ENCODE results near the gene VASP. TPM values are rescaled to one million over a fixed set of nuclear protein-coding genes. Genes with fewer than 3 reads are reported as not detected.

The VASP gene
- total RNA-seq, 6 experiments from 2014 or later, result 179 to 199 (median 185) TPM

- peaks cover 23% of the 10 kb centered on the region for H3K36me3 Mint-ChIP-seq (ENCODE audit: low read depth)
- H3K9me3 Mint-ChIP-seq, result no peaks in the 10 kb centered on the region
- no peak overlapping the region for H3K4me3 Mint-ChIP-seq
- peaks cover 21% of the 10 kb centered on the region for H3K4me1 Mint-ChIP-seq (ENCODE audit: low read depth)
- no peak for TF ChIP-seq CTCF (IDR thresholded peaks at IDR 0.05)
- H3K27ac Mint-ChIP-seq, result no peak overlapping the region; the same call in 1 of the 2 replicates
- peaks cover 10% of the 10 kb centered on the region; the same call in 1 of the 2 replicates for H3K27me3 Mint-ChIP-seq (ENCODE audit: insufficient read depth)
- no peak for DNase-seq
Observed at GRCh38 chr19:45522010-45522941, 15.0 kb downstream of the VASP start.

- Mint-ChIP-seq H3K4me1 (ENCODE audit: low read depth) (peaks cover 30% of the 10 kb centered on the region), H3K9me3 (no peaks in the 10 kb centered on the region; the same call in 1 of the 2 replicates), H3K27me3 (ENCODE audit: insufficient read depth) (peaks cover 14% of the 10 kb centered on the region; the same call in 1 of the 2 replicates), H3K4me3 (no peak overlapping the region), H3K27ac (peak overlapping the region; percentile 75), H3K36me3 (ENCODE audit: low read depth) (peaks cover 34% of the 10 kb centered on the region)
- peak; percentile 74 for DNase-seq
- peak; percentile 94 for TF ChIP-seq CTCF (IDR thresholded peaks at IDR 0.05)
Observed at GRCh38 chr19:45523642-45524256, 16.5 kb downstream of the VASP start.

- no peak for TF ChIP-seq CTCF (IDR thresholded peaks at IDR 0.05)
- Mint-ChIP-seq H3K4me3 (no peak overlapping the region), H3K9me3 (no peaks in the 10 kb centered on the region; the same call in 1 of the 2 replicates), H3K27me3 (ENCODE audit: insufficient read depth) (peaks cover 14% of the 10 kb centered on the region; the same call in 1 of the 2 replicates), H3K36me3 (ENCODE audit: low read depth) (peaks cover 40% of the 10 kb centered on the region), H3K27ac (no peak overlapping the region), H3K4me1 (ENCODE audit: low read depth) (peaks cover 30% of the 10 kb centered on the region)
- DNase-seq, result no peak
Observed at GRCh38 chr19:45524575-45525129, 17.4 kb downstream of the VASP start.

GRCh38 chr19:45526143-45526542 is 18.9 kb downstream of the VASP start:
- H3K27me3 Mint-ChIP-seq (ENCODE audit: insufficient read depth), result peaks cover 14% of the 10 kb centered on the region; the same call in 1 of the 2 replicates
- H3K4me1 Mint-ChIP-seq (ENCODE audit: low read depth), result peaks cover 30% of the 10 kb centered on the region
- peaks cover 44% of the 10 kb centered on the region for H3K36me3 Mint-ChIP-seq (ENCODE audit: low read depth)
- H3K4me3 Mint-ChIP-seq, result no peak overlapping the region
- H3K27ac Mint-ChIP-seq, result no peak overlapping the region
- DNase-seq, result peak; percentile 25
- peaks cover 2% of the 10 kb centered on the region for H3K9me3 Mint-ChIP-seq
- TF ChIP-seq CTCF (IDR thresholded peaks at IDR 0.05), result no peak

GRCh38 chr19:45526971-45527370 is 19.7 kb downstream of the VASP start:
- Mint-ChIP-seq H3K4me3 (no peak overlapping the region), H3K27ac (no peak overlapping the region), H3K27me3 (ENCODE audit: insufficient read depth) (peaks cover 14% of the 10 kb centered on the region; the same call in 1 of the 2 replicates), H3K4me1 (ENCODE audit: low read depth) (peaks cover 30% of the 10 kb centered on the region), H3K36me3 (ENCODE audit: low read depth) (peaks cover 52% of the 10 kb centered on the region), H3K9me3 (peaks cover 10% of the 10 kb centered on the region)
- TF ChIP-seq CTCF (IDR thresholded peaks at IDR 0.05), result no peak
- no peak for DNase-seq
